ENCODE data around the gene MLLT1. TPM values are rescaled to one million over a fixed set of nuclear protein-coding genes. Genes with fewer than 3 reads are reported as not detected.

The MLLT1 gene
- total RNA-seq, 1 experiment from 2014 or later: 58.3 TPM

GRCh38 chr19:6209680-6210079 lies 70.1 kb downstream of the MLLT1 start:
- DNase-seq (ENCODE audit: low read depth, low spot score) (no peak), ATAC-seq (no peak)
- Histone ChIP-seq H3K4me3 (ENCODE audit: low read depth in 2 of 2, low read length in 2 of 2) (no peak overlapping the region), H3K36me3 (ENCODE audit: control insufficient read depth, insufficient read depth, low read length) (no peaks in the 10 kb centered on the region), H3K9me3 (ENCODE audit: control insufficient read depth, insufficient read depth, low read depth, low read length) (no peaks in the 10 kb centered on the region), H3K27ac (ENCODE audit: low read length) (no peak overlapping the region), H3K27me3 (ENCODE audit: control insufficient read depth, insufficient read depth, low read length) (no peaks in the 10 kb centered on the region), H3K4me1 (ENCODE audit: control insufficient read depth, insufficient read depth, low read length) (no peaks in the 10 kb centered on the region)
- TF ChIP-seq SIN3A (IDR thresholded peaks at IDR 0.05; ENCODE audit: borderline replicate concordance, insufficient read depth, low read depth, low read length): no peak
- TF ChIP-seq REST (IDR thresholded peaks at IDR 0.05; ENCODE audit: insufficient read depth in 1 of 2, low read depth in 2 of 2, low read length in 1 of 2): no peak
- TF ChIP-seq POLR2AphosphoS5 (IDR thresholded peaks at IDR 0.05; ENCODE audit: low read depth, low read length): no peak
- TF ChIP-seq, protein P1, sequence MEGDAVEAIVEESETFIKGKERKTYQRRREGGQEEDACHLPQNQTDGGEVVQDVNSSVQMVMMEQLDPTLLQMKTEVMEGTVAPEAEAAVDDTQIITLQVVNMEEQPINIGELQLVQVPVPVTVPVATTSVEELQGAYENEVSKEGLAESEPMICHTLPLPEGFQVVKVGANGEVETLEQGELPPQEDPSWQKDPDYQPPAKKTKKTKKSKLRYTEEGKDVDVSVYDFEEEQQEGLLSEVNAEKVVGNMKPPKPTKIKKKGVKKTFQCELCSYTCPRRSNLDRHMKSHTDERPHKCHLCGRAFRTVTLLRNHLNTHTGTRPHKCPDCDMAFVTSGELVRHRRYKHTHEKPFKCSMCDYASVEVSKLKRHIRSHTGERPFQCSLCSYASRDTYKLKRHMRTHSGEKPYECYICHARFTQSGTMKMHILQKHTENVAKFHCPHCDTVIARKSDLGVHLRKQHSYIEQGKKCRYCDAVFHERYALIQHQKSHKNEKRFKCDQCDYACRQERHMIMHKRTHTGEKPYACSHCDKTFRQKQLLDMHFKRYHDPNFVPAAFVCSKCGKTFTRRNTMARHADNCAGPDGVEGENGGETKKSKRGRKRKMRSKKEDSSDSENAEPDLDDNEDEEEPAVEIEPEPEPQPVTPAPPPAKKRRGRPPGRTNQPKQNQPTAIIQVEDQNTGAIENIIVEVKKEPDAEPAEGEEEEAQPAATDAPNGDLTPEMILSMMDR (IDR thresholded peaks at IDR 0.05): no peak
- TF ChIP-seq TCF7L2 (IDR thresholded peaks at IDR 0.05; ENCODE audit: low read depth, low read length): no peak
- in situ Hi-C loops (cut with HindIII; ENCODE audit: low pct_unique_long_range_greater_than_20kb, low sequenced_read_pairs): no loop called here
- POLR2A ChIA-PET: no interaction called here
- CTCF ChIA-PET: no interaction called here
- no TSS peak for BruUV-seq (replicated peaks)
- intact Hi-C loops (cut with micrococcal nuclease; ENCODE audit: unreplicated experiment): no loop called here

- ATAC-seq: no peak
- no TSS peak for BruUV-seq (replicated peaks)
- Histone ChIP-seq H3K4me1 (ENCODE audit: control insufficient read depth, insufficient read depth, low read length) (no peaks in the 10 kb centered on the region), H3K4me3 (ENCODE audit: low read depth in 2 of 2, low read length in 2 of 2) (no peak overlapping the region), H3K36me3 (ENCODE audit: control insufficient read depth, insufficient read depth, low read length) (no peaks in the 10 kb centered on the region), H3K27me3 (ENCODE audit: control insufficient read depth, insufficient read depth, low read length) (no peaks in the 10 kb centered on the region), H3K27ac (ENCODE audit: low read length) (no peak overlapping the region), H3K9me3 (ENCODE audit: control insufficient read depth, insufficient read depth, low read depth, low read length) (no peaks in the 10 kb centered on the region)
- ChIA-PET CTCF (no interaction called here), POLR2A (no interaction called here)
- in situ Hi-C loops (cut with HindIII; ENCODE audit: low pct_unique_long_range_greater_than_20kb, low sequenced_read_pairs): no loop called here
- intact Hi-C loops (cut with micrococcal nuclease; ENCODE audit: unreplicated experiment): no loop called here
- TF ChIP-seq SIN3A (IDR thresholded peaks at IDR 0.05; ENCODE audit: borderline replicate concordance, insufficient read depth, low read depth, low read length) (no peak), REST (IDR thresholded peaks at IDR 0.05; ENCODE audit: insufficient read depth in 1 of 2, low read depth in 2 of 2, low read length in 1 of 2) (no peak), TCF7L2 (IDR thresholded peaks at IDR 0.05; ENCODE audit: low read depth, low read length) (no peak), POLR2AphosphoS5 (IDR thresholded peaks at IDR 0.05; ENCODE audit: low read depth, low read length) (no peak)
- TF ChIP-seq, protein P1 (IDR thresholded peaks at IDR 0.05): no peak
- no peak for DNase-seq (ENCODE audit: low read depth, low spot score)
These were observed 70.5 kb downstream of the MLLT1 start for GRCh38 chr19:6209233-6209632.

Measured in Panc1 (cell line).